Mesothelial cell of epicardium (in vitro differentiated cells): ENCODE measurements around the gene AHI1. TPM values are rescaled to one million over a fixed set of nuclear protein-coding genes. Genes with fewer than 3 reads are reported as not detected.

ENCODE experiments used
- DNase-seq, 2 experiments: peaks; one replicate each; pipeline ENCODE4 v3.0.0; 2021; ENCODE audit warnings: low spot score in 2 of 2; ENCODE audit not compliant: unreplicated experiment in 2 of 2
- H3K27ac Mint-ChIP-seq: 2 replicates; pipeline ENCODE4 v1.8.0; 2021; ENCODE audit warnings: mixed read lengths
- H3K27me3 Mint-ChIP-seq: 2 replicates; pipeline ENCODE4 v1.8.0; 2021; ENCODE audit warnings: low read depth, mixed read lengths
- H3K36me3 Mint-ChIP-seq: 2 replicates; pipeline ENCODE4 v1.8.0; 2021; ENCODE audit warnings: mixed read lengths
- H3K4me1 Mint-ChIP-seq: 2 replicates; pipeline ENCODE4 v1.8.0; 2021; ENCODE audit warnings: mixed read lengths
- H3K4me3 Mint-ChIP-seq: 2 replicates; pipeline ENCODE4 v1.8.0; 2021; ENCODE audit warnings: mild to moderate bottlenecking, moderate library complexity, mixed read lengths
- H3K9me3 Mint-ChIP-seq: 2 replicates; pipeline ENCODE4 v1.8.0; 2021; ENCODE audit warnings: mixed read lengths
- total RNA-seq: library from RNA; stranded (reverse); gene quantifications from 3 replicates; pipeline ENCODE4 v1.2.1, GENCODE V29; 2021
- TF ChIP-seq, protein P1 (sequence below): fragments of 200-600 bp; sonication (generic); IDR thresholded peaks from one replicate; pipeline ENCODE4 v1.5.0; 2021; ENCODE audit warnings: antibody characterized with exemption; ENCODE audit not compliant: unreplicated experiment

AHI1 gene
- total RNA-seq, 1 donor from 2014 or later = 41.6 TPM

DNA sequence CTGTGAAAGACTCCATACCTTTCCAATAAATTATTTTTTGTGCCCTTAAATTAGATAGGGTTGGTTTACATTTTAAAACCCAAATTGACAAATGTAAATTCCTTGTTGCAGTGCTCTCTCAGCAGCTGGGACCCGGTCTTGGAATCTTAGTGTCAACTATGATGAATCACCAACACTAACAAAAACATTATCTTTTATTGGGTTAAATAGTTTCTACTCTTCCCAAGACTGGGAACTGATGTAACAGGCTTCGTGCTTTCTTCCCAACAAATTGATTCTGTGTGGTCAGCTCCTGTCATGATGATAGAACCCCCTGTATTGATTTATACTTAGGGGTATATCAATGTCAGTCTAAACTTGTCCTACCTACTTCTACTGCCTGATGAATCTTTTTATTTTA, 23.2 kb upstream of the AHI1 start:
- Mint-ChIP-seq H3K4me3 (no peak overlapping the region), H3K4me1 (peaks cover 7% of the 10 kb centered on the region), H3K27me3 (no peaks in the 10 kb centered on the region), H3K9me3 (peaks cover 21% of the 10 kb centered on the region), H3K36me3 (peaks cover 14% of the 10 kb centered on the region), H3K27ac (no peak overlapping the region)
- DNase-seq = no peak
- TF ChIP-seq, protein P1, sequence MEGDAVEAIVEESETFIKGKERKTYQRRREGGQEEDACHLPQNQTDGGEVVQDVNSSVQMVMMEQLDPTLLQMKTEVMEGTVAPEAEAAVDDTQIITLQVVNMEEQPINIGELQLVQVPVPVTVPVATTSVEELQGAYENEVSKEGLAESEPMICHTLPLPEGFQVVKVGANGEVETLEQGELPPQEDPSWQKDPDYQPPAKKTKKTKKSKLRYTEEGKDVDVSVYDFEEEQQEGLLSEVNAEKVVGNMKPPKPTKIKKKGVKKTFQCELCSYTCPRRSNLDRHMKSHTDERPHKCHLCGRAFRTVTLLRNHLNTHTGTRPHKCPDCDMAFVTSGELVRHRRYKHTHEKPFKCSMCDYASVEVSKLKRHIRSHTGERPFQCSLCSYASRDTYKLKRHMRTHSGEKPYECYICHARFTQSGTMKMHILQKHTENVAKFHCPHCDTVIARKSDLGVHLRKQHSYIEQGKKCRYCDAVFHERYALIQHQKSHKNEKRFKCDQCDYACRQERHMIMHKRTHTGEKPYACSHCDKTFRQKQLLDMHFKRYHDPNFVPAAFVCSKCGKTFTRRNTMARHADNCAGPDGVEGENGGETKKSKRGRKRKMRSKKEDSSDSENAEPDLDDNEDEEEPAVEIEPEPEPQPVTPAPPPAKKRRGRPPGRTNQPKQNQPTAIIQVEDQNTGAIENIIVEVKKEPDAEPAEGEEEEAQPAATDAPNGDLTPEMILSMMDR = no peak

DNA sequence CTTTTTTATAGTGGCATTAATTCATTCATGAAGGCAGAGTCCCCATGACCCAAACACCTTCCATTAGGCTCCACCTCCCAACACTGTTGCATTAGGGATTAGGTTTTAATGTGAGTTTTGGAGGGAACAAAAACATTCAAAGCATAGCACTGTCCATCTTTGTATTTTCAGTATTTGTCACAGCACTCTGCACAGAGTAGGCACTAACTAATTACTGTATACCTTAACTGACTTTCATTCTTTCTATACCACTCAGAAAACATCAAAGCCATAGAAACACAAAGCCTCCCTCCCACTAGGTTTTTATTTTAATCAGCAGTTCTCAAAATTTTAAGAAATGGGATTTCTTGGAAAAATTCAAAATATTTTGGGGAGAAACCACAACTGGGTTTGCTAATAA, 21.8 kb upstream of the AHI1 start:
- no peak overlapping the region for H3K27ac Mint-ChIP-seq
- H3K36me3 Mint-ChIP-seq = peaks cover 14% of the 10 kb centered on the region
- peaks cover 21% of the 10 kb centered on the region for H3K9me3 Mint-ChIP-seq
- H3K4me3 Mint-ChIP-seq = no peak overlapping the region
- DNase-seq = no peak
- TF ChIP-seq, protein P1 = no peak
- peaks cover 7% of the 10 kb centered on the region for H3K4me1 Mint-ChIP-seq
- H3K27me3 Mint-ChIP-seq = no peaks in the 10 kb centered on the region

- Mint-ChIP-seq H3K27me3 (no peaks in the 10 kb centered on the region), H3K4me3 (no peak overlapping the region), H3K27ac (no peak overlapping the region), H3K9me3 (peaks cover 27% of the 10 kb centered on the region), H3K36me3 (peaks cover 14% of the 10 kb centered on the region), H3K4me1 (no peaks in the 10 kb centered on the region)
- no peak for DNase-seq
- TF ChIP-seq, protein P1 = no peak
Observed at GRCh38 chr6:135517527-135517926, 20.0 kb upstream of the AHI1 start.

DNA sequence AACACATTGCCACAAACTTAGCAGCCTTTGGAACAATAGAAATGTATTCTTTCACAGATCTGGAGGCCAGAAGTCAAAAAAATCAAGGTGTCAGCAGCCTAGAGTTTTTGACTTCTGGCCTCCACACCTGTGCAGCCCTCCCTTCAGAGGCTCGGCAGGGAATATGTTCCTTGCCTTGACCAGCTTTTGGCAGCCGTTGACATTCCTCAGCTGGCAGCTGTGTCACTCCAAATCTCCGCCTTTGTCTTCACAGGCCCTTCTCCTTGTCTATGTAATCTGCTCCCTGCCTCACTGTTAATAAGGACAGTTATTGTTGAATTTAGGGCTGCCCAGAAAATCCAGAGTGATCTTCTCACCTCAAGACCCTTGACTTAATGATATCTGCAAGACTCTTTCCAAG, 17.2 kb upstream of the AHI1 start:
- no peak overlapping the region for H3K27ac Mint-ChIP-seq
- no peak overlapping the region for H3K4me3 Mint-ChIP-seq
- peaks cover 27% of the 10 kb centered on the region for H3K9me3 Mint-ChIP-seq
- peaks cover 14% of the 10 kb centered on the region for H3K36me3 Mint-ChIP-seq
- DNase-seq = no peak
- no peaks in the 10 kb centered on the region for H3K27me3 Mint-ChIP-seq
- TF ChIP-seq, protein P1 = no peak
- no peaks in the 10 kb centered on the region for H3K4me1 Mint-ChIP-seq

DNA sequence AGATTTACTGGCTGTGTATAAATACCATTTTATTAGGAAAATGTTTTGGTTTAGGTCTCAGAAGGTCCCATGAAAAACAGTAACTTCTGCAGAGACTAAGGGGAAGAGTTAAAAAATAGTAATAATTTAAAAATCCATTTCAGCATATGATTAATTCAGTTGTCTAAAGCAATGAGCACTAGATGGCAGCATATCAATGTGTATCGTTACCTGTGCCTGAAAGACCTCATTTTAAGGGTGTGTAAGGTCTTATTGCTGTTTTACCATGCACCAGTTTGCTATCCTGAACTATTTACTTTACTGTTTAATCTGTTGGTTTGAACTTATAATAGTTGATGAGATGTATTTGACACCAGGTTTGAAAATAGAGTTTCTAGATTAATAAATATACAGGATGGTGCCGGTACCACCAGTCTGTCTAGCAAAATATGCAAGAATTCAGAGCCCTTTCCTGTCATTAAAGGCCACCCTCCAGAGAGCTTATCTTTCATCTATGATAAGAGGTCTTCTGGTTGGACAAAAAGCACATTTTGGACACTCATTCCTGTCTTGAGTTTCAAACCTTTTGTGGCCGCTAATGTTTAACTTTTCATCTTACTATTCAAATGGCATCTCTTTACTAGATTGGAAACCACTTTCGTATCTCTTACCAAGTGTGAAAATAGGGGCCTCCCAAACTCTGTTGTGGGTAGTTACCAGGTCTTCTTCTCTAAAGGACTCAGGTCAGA, 8.9 kb upstream of the AHI1 start:
- Mint-ChIP-seq H3K27me3 (no peaks in the 10 kb centered on the region), H3K4me3 (no peak overlapping the region), H3K9me3 (no peaks in the 10 kb centered on the region), H3K36me3 (no peaks in the 10 kb centered on the region), H3K27ac (peak overlapping the region; percentile 21), H3K4me1 (peaks cover 24% of the 10 kb centered on the region)
- TF ChIP-seq, protein P1 = no peak
- no peak for DNase-seq

GRCh38 chr6:135505648-135506047, 8.1 kb upstream of the AHI1 start:
- Mint-ChIP-seq H3K27ac (peak overlapping the region; percentile 54), H3K27me3 (no peaks in the 10 kb centered on the region), H3K36me3 (no peaks in the 10 kb centered on the region), H3K9me3 (no peaks in the 10 kb centered on the region), H3K4me3 (no peak overlapping the region), H3K4me1 (peaks cover 24% of the 10 kb centered on the region)
- TF ChIP-seq, protein P1 = no peak
- DNase-seq = no peak
